NCI-H1694 treated with DMSO at 0.1 percent for 48 hours (cell line): ENCODE results near the gene TUBA1B.
A peak's percentile ranks its signal among the peaks of the same experiment; 100 is the strongest.

ENCODE experiments used
- DNase-seq: peaks from one replicate; lab custom pipeline; 2025; lab: John Stamatoyannopoulos, UW

Gene TUBA1B

DNA sequence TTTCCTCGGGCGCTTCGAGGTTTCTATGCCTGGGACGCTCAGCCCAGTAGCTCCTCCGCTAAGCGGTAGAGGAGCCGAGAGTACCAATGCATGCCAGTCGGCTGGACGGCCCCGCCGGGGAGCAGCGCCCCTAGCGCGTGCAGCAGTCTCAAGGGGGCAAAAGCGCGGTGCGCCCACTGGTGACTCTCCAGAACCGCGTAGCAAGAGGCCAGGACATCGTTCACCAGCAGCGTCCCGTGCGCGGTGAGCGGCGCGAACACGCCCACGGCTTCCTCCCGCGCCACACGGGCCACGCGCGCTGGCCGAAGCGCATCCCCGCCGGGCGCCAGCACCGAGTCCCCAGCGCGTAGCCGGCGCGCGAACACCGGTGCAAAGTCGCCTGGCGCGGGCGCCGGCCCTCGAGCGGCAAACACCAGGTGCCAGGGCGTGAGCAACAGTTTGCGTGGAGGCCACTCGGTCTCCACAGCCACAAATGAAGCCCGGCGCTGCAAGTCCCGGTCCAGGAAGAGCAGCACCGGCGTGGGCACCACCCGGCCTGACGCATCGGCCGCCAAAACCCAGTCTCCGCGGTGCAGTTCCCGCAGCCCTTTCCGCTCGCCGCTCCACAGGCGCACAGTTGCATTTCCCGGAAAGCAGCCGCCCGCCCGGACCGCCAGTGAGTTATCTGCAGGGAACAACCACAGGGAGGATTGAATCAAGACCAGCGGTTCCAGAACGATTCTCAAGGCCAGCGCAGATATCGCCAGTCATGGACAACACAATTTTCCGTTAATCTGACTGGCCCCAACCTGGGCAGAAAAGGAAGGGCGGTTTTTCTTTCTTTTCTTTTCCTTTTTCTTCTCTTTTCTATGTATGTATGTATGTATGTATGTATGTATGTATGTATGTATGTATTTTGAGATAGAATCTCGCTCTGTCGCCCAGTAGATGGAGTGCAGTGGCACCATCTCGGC lies 41.1 kb downstream of the TUBA1B start:
- DNase-seq = no peak

DNA sequence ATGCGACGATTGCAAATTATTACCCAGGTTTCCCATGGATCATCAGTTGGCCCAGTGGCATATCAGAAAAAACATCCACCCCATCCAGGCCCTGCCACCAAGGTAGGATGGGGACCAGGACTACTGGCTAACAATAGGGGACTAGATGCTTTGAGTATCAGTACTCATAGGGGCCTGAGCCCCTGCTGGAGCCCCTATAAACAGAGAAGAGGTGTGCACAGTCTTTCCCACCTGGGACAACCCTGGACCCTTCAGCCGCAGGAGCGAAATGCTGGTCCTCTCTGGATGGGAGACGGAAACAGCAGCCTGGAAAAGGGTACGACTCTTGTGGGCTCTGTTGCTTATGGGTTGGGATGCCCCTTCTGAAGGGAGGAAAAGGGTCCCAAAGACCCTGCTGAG lies 42.3 kb downstream of the TUBA1B start:
- DNase-seq = no peak

DNA sequence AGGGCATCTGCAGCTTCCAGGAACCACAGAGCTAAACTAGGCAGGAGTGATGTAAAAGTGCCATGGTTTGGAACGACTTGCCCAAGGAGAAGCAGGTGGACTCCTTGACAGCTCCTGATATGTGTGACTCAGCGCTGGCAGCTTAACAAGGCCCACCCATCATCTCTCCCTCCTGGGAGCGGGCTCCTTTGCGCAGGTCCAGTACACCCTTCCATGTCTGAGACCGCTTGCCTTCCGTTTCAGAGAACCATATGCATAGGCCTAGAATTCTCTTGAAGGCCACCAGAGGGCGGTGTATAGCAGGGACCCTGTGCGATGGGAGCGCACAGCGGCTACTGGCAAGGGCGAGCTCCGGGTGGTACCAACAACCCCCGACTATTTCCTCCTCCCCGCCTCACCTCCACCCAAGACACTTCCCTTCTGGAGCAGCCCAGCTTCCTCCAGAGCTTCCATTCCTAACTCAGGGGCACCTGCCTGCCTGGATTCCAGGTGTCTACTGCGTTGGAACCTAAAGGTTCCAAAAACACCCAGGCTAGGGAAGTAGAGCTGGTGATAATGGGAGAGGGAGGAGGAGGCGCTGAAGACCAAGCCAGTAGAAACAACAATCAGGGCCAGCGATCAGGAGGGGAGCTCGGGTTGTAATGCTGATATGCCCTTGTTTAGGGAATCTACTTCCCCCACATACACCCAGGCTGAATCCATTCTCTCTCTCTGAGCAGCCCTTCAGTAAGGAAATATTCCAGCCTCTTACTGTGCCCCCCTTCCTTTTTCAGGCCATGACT lies 42.9 kb downstream of the TUBA1B start:
- DNase-seq = peak; percentile 85

DNA sequence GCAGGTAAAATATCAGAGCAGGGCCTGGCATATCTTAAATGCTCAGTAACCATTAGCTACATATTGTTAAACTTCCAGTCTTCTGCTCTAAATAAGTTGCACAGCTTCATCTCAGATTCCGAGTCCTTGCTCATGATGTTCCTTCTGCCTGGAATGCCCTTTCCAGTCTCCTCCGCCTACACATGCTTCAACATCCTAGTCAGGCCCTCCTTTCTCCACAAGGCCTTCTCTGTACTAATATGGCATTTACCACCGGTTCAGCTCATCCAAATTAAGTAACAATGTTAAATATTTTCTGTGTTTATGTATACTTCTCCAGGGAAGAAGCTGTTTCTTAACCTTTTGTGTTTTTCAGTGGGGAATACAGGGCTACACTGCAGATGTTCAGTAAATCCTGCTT lies 45.1 kb downstream of the TUBA1B start:
- DNase-seq = no peak

DNA sequence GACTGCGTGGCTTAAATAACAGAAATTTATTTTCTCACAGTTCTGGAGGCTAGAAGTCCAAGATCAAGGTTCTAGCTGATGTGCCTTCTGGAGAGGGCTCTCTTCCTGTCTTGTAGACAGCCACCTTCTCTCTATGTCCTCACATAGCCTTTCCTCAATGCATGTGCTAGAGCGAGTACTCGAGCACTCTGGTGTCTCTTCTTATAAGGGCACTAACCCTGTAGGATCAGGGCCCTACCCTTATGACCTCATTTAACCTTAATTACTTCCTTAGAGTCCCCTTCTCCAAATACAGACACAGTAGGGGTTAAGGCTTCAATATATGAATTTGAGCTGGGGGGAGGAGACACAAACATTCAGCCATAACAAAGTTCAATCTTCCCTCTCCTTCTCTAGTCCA lies 46.8 kb downstream of the TUBA1B start:
- DNase-seq = no peak

DNA sequence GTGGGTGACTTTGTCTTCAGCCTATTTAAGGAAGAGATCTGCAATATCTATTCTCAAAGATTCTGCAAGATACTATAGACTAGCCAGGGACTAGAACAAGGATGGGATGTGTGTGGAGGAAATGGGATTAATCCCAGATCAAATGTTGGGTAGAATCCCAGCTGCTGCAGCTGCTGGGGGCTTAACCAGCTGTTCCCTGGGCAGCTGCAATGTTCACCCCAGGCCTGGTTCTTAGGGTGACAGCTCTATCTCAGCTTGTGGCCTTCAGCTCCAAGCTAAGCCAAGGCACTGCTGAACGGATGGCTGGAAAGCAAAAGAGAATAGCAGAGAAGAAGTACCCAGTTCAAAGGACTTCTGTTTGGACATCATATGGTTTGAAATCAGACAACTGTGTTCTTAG lies 51.4 kb downstream of the TUBA1B start:
- DNase-seq = no peak
